Astrocyte (in vitro differentiated cells and primary cell): ENCODE measurements around the gene RHOG. TPM values are rescaled to one million over a fixed set of nuclear protein-coding genes. Genes with fewer than 3 reads are reported as not detected.

ENCODE experiments used
- DNase-seq: peaks from one replicate; pipeline ENCODE4 v3.0.0-alpha.2; 2010; ENCODE audit warnings: low read depth
- FAIRE-seq: peaks from 2 replicates; lab custom pipeline; 2011; peaks lifted over from hg19 to GRCh38; lab: Jason Lieb, UNC
- H2AFZ ChIP-seq: 2 replicates; pipeline ENCODE4 v1.6.0; 2012; ENCODE audit warnings: low read depth, low read length, inconsistent platforms
- H3K27ac ChIP-seq: 2 replicates; pipeline ENCODE4 v1.5.1; 2011; ENCODE audit warnings: low read depth, low read length, inconsistent platforms
- H3K27me3 ChIP-seq: 2 replicates; pipeline ENCODE4 v1.6.0; 2011; ENCODE audit warnings: low read length, inconsistent platforms; ENCODE audit not compliant: insufficient read depth
- H3K36me3 ChIP-seq: 2 replicates; pipeline ENCODE4 v1.5.1; 2011; ENCODE audit warnings: low read length, inconsistent platforms; ENCODE audit not compliant: insufficient read depth
- H3K4me1 ChIP-seq: 2 replicates; pipeline ENCODE4 v1.5.1; 2011; ENCODE audit warnings: low read length, inconsistent platforms; ENCODE audit not compliant: insufficient read depth
- H3K4me2 ChIP-seq: 2 replicates; pipeline ENCODE4 v1.6.0; 2012; ENCODE audit warnings: low read length, inconsistent platforms
- H3K4me3 ChIP-seq: 2 replicates; pipeline ENCODE4 v1.5.1; 2011; ENCODE audit warnings: low read depth, mild to moderate bottlenecking, low read length, inconsistent platforms; ENCODE audit not compliant: insufficient read depth
- H3K79me2 ChIP-seq: 2 replicates; pipeline ENCODE4 v1.6.0; 2012; ENCODE audit warnings: mild to moderate bottlenecking, low read length, inconsistent platforms; ENCODE audit not compliant: insufficient read depth
- H3K9ac ChIP-seq: 2 replicates; pipeline ENCODE4 v1.6.0; 2012; ENCODE audit warnings: mild to moderate bottlenecking, low read length, inconsistent platforms
- H3K9me3 ChIP-seq: 2 replicates; pipeline ENCODE4 v1.5.1; 2012; ENCODE audit warnings: low read depth, mild to moderate bottlenecking, low read length, inconsistent platforms; ENCODE audit not compliant: insufficient read depth
- H4K20me1 ChIP-seq: 2 replicates; pipeline ENCODE4 v1.6.0; 2012; ENCODE audit warnings: low read length, inconsistent platforms; ENCODE audit not compliant: insufficient read depth
- H3K27ac Mint-ChIP-seq: one replicate; pipeline ENCODE4 v1.8.0; 2021; ENCODE audit warnings: mild to moderate bottlenecking, mixed read lengths; ENCODE audit not compliant: unreplicated experiment
- H3K27me3 Mint-ChIP-seq: one replicate; pipeline ENCODE4 v1.8.0; 2021; ENCODE audit warnings: low read depth, mixed read lengths; ENCODE audit not compliant: unreplicated experiment
- H3K36me3 Mint-ChIP-seq: one replicate; pipeline ENCODE4 v1.8.0; 2021; ENCODE audit warnings: low read depth, mixed read lengths; ENCODE audit not compliant: unreplicated experiment
- H3K4me1 Mint-ChIP-seq: one replicate; pipeline ENCODE4 v1.8.0; 2021; ENCODE audit warnings: low read depth, mixed read lengths; ENCODE audit not compliant: unreplicated experiment
- H3K4me3 Mint-ChIP-seq: one replicate; pipeline ENCODE4 v1.8.0; 2021; ENCODE audit warnings: mild to moderate bottlenecking, moderate library complexity, mixed read lengths; ENCODE audit not compliant: unreplicated experiment
- H3K9me3 Mint-ChIP-seq: one replicate; pipeline ENCODE4 v1.8.0; 2021; ENCODE audit warnings: mild to moderate bottlenecking, mixed read lengths; ENCODE audit not compliant: unreplicated experiment
- CTCF ChIP-seq: IDR thresholded peaks from 2 replicates; pipeline ENCODE4 v1.5.1; 2011; ENCODE audit warnings: low read depth, mild to moderate bottlenecking, inconsistent platforms, low read length, moderate library complexity; ENCODE audit not compliant: insufficient read depth
- EZH2 ChIP-seq: IDR thresholded peaks from 2 replicates; pipeline ENCODE4 v1.6.1; 2012; ENCODE audit warnings: mild to moderate bottlenecking, low read length, inconsistent platforms; ENCODE audit not compliant: insufficient read depth
- total RNA-seq: library from RNA; stranded (reverse); gene quantifications from 2 replicates; pipeline ENCODE4 v1.2.1, GENCODE V29; 2021

RHOG gene
- total RNA-seq, 1 donor from 2014 or later = 54.5 TPM

- Histone ChIP-seq H3K9me3 (no peaks in the 10 kb centered on the region), H3K27ac (no peak overlapping the region), H3K4me3 (no peak overlapping the region), H3K79me2 (peaks cover 6% of the 10 kb centered on the region), H4K20me1 (peaks cover 44% of the 10 kb centered on the region), H3K36me3 (peaks cover 16% of the 10 kb centered on the region), H3K27me3 (no peaks in the 10 kb centered on the region), H3K4me2 (no peak overlapping the region), H3K9ac (no peak overlapping the region), H3K4me1 (no peaks in the 10 kb centered on the region), H2AFZ (no peak overlapping the region)
- no peak overlapping the region for H3K27ac Mint-ChIP-seq
- DNase-seq = no peak
- peaks cover 29% of the 10 kb centered on the region for H3K36me3 Mint-ChIP-seq
- H3K9me3 Mint-ChIP-seq = no peaks in the 10 kb centered on the region
- no peak overlapping the region for H3K4me3 Mint-ChIP-seq
- no peaks in the 10 kb centered on the region for H3K27me3 Mint-ChIP-seq
- H3K4me1 Mint-ChIP-seq = peaks cover 6% of the 10 kb centered on the region
- no peak for FAIRE-seq
- TF ChIP-seq EZH2 (no peak), CTCF (no peak)
These were observed 16.8 kb downstream of the RHOG start for GRCh38 chr11:3823762-3824506.

GRCh38 chr11:3823303-3823702 is 17.5 kb downstream of the RHOG start:
- H2AFZ ChIP-seq = no peak overlapping the region
- TF ChIP-seq CTCF = no peak
- TF ChIP-seq EZH2 = no peak
- peaks cover 5% of the 10 kb centered on the region for H3K79me2 ChIP-seq
- H3K27me3 Mint-ChIP-seq = no peaks in the 10 kb centered on the region
- H3K4me2 ChIP-seq = no peak overlapping the region
- no peak overlapping the region for H3K27ac Mint-ChIP-seq
- H3K4me1 ChIP-seq = no peaks in the 10 kb centered on the region
- H3K27me3 ChIP-seq = no peaks in the 10 kb centered on the region
- H3K9me3 ChIP-seq = no peaks in the 10 kb centered on the region
- peaks cover 6% of the 10 kb centered on the region for H3K4me1 Mint-ChIP-seq
- peaks cover 29% of the 10 kb centered on the region for H3K36me3 Mint-ChIP-seq
- H3K4me3 ChIP-seq = no peak overlapping the region
- H3K36me3 ChIP-seq = peaks cover 15% of the 10 kb centered on the region
- peak; percentile 68 for DNase-seq
- peaks cover 41% of the 10 kb centered on the region for H4K20me1 ChIP-seq
- H3K9me3 Mint-ChIP-seq = no peaks in the 10 kb centered on the region
- FAIRE-seq = no peak
- no peak overlapping the region for H3K4me3 Mint-ChIP-seq
- no peak overlapping the region for H3K27ac ChIP-seq
- H3K9ac ChIP-seq = no peak overlapping the region

- no peak for TF ChIP-seq CTCF
- TF ChIP-seq EZH2 = no peak
- no peak overlapping the region for H3K27ac Mint-ChIP-seq
- H3K27ac ChIP-seq = no peak overlapping the region
- peaks cover 13% of the 10 kb centered on the region for H3K36me3 ChIP-seq
- no peaks in the 10 kb centered on the region for H3K4me1 ChIP-seq
- no peaks in the 10 kb centered on the region for H3K9me3 ChIP-seq
- no peak overlapping the region for H3K9ac ChIP-seq
- peaks cover 26% of the 10 kb centered on the region for H3K36me3 Mint-ChIP-seq
- H3K27me3 Mint-ChIP-seq = no peaks in the 10 kb centered on the region
- H3K4me1 Mint-ChIP-seq = peaks cover 6% of the 10 kb centered on the region
- H3K9me3 Mint-ChIP-seq = no peaks in the 10 kb centered on the region
- H3K27me3 ChIP-seq = no peaks in the 10 kb centered on the region
- H2AFZ ChIP-seq = no peak overlapping the region
- H3K4me2 ChIP-seq = no peak overlapping the region
- no peak for FAIRE-seq
- no peaks in the 10 kb centered on the region for H3K79me2 ChIP-seq
- H3K4me3 Mint-ChIP-seq = no peak overlapping the region
- DNase-seq = no peak
- peaks cover 31% of the 10 kb centered on the region for H4K20me1 ChIP-seq
- H3K4me3 ChIP-seq = no peak overlapping the region
These were observed 18.4 kb downstream of the RHOG start for GRCh38 chr11:3822312-3822711.
